ENCODE data around the gene CNTNAP3B.
"Not testable (repeated sequence)": the region's sequence is repeated elsewhere in the genome, so short reads cannot be mapped to it uniquely, and the experiment has no call there.

DNA sequence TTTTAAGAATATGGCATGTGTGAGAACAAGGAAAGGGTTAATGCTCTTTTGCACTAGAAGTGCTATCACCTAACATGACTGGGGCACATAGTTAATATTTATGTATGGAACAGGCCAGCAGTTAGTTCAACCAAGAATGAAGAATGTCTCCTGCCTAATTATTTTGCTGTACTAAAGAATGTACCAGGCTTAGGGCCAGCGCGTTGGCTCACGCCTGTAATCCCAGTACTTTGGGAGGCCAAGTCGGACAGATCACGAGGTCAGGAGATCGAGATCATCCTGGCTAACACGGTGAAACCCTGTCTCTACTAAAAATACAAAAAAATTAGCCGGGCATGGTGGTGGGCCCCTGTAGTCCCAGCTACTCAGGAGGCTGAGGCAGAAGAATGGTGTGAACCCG is 114.9 kb downstream of the CNTNAP3B start:
- TF ChIP-seq, protein P1, sequence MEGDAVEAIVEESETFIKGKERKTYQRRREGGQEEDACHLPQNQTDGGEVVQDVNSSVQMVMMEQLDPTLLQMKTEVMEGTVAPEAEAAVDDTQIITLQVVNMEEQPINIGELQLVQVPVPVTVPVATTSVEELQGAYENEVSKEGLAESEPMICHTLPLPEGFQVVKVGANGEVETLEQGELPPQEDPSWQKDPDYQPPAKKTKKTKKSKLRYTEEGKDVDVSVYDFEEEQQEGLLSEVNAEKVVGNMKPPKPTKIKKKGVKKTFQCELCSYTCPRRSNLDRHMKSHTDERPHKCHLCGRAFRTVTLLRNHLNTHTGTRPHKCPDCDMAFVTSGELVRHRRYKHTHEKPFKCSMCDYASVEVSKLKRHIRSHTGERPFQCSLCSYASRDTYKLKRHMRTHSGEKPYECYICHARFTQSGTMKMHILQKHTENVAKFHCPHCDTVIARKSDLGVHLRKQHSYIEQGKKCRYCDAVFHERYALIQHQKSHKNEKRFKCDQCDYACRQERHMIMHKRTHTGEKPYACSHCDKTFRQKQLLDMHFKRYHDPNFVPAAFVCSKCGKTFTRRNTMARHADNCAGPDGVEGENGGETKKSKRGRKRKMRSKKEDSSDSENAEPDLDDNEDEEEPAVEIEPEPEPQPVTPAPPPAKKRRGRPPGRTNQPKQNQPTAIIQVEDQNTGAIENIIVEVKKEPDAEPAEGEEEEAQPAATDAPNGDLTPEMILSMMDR (IDR thresholded peaks at IDR 0.05; ENCODE audit: low read depth, low read length): not testable (repeated sequence)
- TF ChIP-seq POLR2A (IDR thresholded peaks at IDR 0.05; ENCODE audit: extremely low read depth, insufficient read length): not testable (repeated sequence)
- TF ChIP-seq, protein P2, sequence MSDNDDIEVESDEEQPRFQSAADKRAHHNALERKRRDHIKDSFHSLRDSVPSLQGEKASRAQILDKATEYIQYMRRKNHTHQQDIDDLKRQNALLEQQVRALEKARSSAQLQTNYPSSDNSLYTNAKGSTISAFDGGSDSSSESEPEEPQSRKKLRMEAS (IDR thresholded peaks at IDR 0.05; ENCODE audit: low read depth, low read length): not testable (repeated sequence)

All from NB4 (cell line).